Renal pelvis (tissue), 12 donors: ENCODE measurements around the gene NMD3. TPM values are rescaled to one million over a fixed set of nuclear protein-coding genes. Genes with fewer than 3 reads are reported as not detected.

ENCODE experiments used
- DNase-seq: peaks from one replicate; pipeline ENCODE4 v3.0.0-alpha.2; 2013
- long read RNA-seq, 16 experiments: transcript quantifications; one replicate each; lab custom pipeline, GENCODE V29; 2026
- polyA plus RNA-seq, 3 donors: library from polyadenylated mRNA; unstranded; fragments of 120-200 nt; gene quantifications; one replicate each; pipeline ENCODE4 v1.2.1, GENCODE V29; 2013; ENCODE audit not compliant: insufficient read length in 3 of 3

The NMD3 gene
- 10 to 100 TPM; 49.2 to 56.8 (median 50.1) TPM for polyA plus RNA-seq
- long read RNA-seq, donor 1, partial matches to known transcripts: 24 of 28 reads
- long read RNA-seq, donor 1, other reads (novel, unspliced or antisense): 0 of 28 reads
- long read RNA-seq, donor 2, transcript NMD3-201 (16 exons, 3,049 nt): major isoform, 5 of 11 reads
- long read RNA-seq, donor 2, partial matches to known transcripts: 0 of 11 reads
- long read RNA-seq, donor 2, other reads (novel, unspliced or antisense): 5 of 11 reads
- long read RNA-seq, donor 3, transcript NMD3-201 (16 exons, 3,049 nt): major isoform, 8 of 8 reads
- long read RNA-seq, donor 3, partial matches to known transcripts: 0 of 8 reads
- long read RNA-seq, donor 3, other reads (novel, unspliced or antisense): 0 of 8 reads
- long read RNA-seq, donor 4, transcript NMD3-201 (16 exons, 3,049 nt): major isoform, 9 of 15 reads
- long read RNA-seq, donor 4, partial matches to known transcripts: 6 of 15 reads
- long read RNA-seq, donor 4, other reads (novel, unspliced or antisense): 0 of 15 reads
- long read RNA-seq, donor 5, partial matches to known transcripts: 0 of 6 reads
- long read RNA-seq, donor 5, other reads (novel, unspliced or antisense): 0 of 6 reads
- long read RNA-seq, donor 6, transcript NMD3-201 (16 exons, 3,049 nt): major isoform, 9 of 20 reads
- long read RNA-seq, donor 6, partial matches to known transcripts: 10 of 20 reads
- long read RNA-seq, donor 6, other reads (novel, unspliced or antisense): 0 of 20 reads
- long read RNA-seq, donor 7, partial matches to known transcripts: 0 of 4 reads
- long read RNA-seq, donor 7, other reads (novel, unspliced or antisense): 0 of 4 reads
- long read RNA-seq, donor 8, partial matches to known transcripts: 0 of 2 reads
- long read RNA-seq, donor 8, other reads (novel, unspliced or antisense): 0 of 2 reads
- long read RNA-seq, donor 9, transcript NMD3-201 (16 exons, 3,049 nt): major isoform, 9 of 10 reads
- long read RNA-seq, donor 9, partial matches to known transcripts: 0 of 10 reads
- long read RNA-seq, donor 9, other reads (novel, unspliced or antisense): 0 of 10 reads
- long read RNA-seq, donor 10, transcript NMD3-201 (16 exons, 3,049 nt): major isoform, 7 of 8 reads
- long read RNA-seq, donor 10, partial matches to known transcripts: 0 of 8 reads
- long read RNA-seq, donor 10, other reads (novel, unspliced or antisense): 0 of 8 reads
- long read RNA-seq, donor 11, partial matches to known transcripts: 0 of 2 reads
- long read RNA-seq, donor 11, other reads (novel, unspliced or antisense): 0 of 2 reads
- long read RNA-seq, donor 12, transcript NMD3-201 (16 exons, 3,049 nt): major isoform, 8 of 35 reads
- long read RNA-seq, donor 12, partial matches to known transcripts: 26 of 35 reads
- long read RNA-seq, donor 12, other reads (novel, unspliced or antisense): 0 of 35 reads
- long read RNA-seq, donor 13, partial matches to known transcripts: 0 of 5 reads
- long read RNA-seq, donor 13, other reads (novel, unspliced or antisense): 0 of 5 reads
- long read RNA-seq, donor 14: 0 reads
- long read RNA-seq, donor 15, transcript NMD3-201 (16 exons, 3,049 nt): major isoform, 5 of 12 reads
- long read RNA-seq, donor 15, partial matches to known transcripts: 5 of 12 reads
- long read RNA-seq, donor 15, other reads (novel, unspliced or antisense): 0 of 12 reads
- long read RNA-seq, donor 16, transcript NMD3-201 (16 exons, 3,049 nt): major isoform, 11 of 11 reads
- long read RNA-seq, donor 16, partial matches to known transcripts: 0 of 11 reads
- long read RNA-seq, donor 16, other reads (novel, unspliced or antisense): 0 of 11 reads

DNA sequence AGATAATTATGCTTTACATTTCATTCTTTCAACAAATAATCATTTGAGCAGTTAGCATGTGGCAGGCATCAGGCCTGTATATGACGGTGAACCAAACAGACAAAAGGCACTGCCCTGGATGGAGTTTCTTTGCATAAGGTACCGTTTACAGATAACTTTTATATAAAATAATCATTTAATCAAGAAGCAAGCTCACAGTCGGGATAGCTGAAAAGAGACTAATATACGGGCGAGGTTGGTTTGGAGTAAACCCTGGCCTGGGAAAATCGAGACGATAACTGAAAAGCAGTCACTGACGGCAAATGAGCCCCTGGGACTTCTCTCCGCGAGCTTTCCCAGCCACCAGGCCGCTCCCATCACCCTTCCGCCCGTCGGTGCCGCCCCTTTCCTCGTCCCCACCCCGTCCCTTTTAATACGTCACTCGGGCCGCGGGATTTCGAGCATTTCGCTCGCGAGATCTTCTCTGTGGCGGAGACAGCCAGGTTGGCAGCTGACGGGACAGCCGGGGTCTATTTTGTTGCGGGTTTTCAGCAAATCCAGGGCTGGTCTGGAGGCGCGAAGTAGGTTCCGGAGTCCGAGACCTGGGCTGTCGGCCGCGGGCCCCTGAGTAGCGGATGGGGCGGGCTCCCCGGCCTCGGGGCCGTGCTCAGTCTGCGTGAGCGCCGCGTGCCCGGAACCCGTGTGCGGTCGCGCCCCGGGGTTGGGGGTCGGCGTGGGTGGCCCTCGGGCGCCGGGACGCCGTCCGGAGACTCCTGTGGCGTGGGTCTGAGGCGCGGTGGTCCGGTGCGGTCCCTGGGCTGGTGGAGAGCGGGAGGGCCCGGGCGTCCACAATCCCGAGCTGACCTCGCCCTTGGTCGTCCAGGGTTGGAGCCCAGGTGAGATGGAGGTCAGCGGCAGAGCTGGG, at the start of gene NMD3:
NMD3 (plus strand) TSS at position 462 of the 904 bp plus-strand sequence. CDS start 703 bp downstream, outside the sequence.
- DNase-seq: peak; percentile 96

DNA sequence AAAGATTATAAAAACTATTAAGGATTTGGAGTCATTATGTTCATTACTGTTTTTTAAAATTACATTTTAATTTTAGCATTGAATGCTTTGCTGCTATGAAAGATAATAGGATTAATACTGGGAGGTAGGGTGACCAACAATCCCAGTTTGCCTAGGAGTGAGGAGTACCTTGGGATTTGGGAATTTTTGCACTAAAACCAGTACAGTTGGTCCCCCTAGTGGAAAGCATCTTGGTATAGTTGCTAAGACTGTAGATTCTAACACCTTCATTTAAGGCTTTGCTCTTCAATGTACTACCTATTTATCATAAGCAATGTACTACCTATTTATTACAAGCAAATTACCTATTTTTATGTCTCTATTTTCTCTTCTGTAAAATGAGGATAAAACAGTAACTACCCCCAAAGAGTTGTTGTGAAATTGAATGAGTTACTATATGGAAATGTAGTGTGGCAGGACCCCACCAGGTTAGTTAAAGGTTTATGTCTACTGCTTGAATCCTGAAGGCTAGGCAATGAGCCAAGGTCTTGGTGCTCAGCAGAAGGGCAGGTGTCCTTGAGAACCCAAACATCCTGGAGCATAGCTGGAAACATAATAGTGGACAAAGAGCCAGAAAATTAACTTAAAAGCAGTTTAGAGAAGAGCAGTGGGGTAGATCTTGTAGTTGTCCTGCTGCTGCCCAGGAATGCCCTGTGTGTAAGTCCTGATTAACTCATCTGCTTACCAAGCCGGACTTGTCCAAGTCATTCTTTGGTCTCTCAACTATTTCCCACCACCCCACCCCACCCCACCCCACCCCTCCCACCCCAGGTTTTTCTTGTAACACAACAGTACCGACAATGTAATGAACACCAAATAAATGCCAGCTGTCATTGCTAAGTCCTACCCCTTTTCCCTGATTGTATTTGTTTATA, 49.2 kb upstream of the NMD3 start:
- DNase-seq: no peak

DNA sequence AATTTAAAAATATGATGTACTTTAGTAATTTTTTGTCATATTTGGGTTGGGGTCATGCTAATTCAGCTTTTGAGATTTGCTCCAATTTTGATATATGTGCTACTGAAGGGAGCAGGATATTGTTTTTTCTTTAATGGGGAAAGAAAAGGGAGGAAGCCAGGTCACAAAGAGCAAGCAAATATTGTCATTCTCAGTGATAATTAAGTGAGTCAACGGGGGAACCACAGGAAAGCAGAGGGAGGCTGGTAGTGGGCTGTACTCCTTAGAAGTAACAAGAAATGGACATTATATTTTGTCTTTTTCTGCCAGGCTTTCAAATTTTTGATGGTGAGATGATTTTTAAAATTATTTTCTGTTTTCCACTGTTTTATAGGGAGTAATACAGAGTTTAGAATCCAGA, 45.6 kb upstream of the NMD3 start:
- no peak for DNase-seq

GRCh38 chr3:161177991-161178390, 43.1 kb upstream of the NMD3 start:
- DNase-seq: no peak

- DNase-seq: peak; percentile 10
Observed at GRCh38 chr3:161181371-161181770, 39.7 kb upstream of the NMD3 start.

- no peak for DNase-seq
Observed at GRCh38 chr3:161187046-161187445, 34.1 kb upstream of the NMD3 start.

DNA sequence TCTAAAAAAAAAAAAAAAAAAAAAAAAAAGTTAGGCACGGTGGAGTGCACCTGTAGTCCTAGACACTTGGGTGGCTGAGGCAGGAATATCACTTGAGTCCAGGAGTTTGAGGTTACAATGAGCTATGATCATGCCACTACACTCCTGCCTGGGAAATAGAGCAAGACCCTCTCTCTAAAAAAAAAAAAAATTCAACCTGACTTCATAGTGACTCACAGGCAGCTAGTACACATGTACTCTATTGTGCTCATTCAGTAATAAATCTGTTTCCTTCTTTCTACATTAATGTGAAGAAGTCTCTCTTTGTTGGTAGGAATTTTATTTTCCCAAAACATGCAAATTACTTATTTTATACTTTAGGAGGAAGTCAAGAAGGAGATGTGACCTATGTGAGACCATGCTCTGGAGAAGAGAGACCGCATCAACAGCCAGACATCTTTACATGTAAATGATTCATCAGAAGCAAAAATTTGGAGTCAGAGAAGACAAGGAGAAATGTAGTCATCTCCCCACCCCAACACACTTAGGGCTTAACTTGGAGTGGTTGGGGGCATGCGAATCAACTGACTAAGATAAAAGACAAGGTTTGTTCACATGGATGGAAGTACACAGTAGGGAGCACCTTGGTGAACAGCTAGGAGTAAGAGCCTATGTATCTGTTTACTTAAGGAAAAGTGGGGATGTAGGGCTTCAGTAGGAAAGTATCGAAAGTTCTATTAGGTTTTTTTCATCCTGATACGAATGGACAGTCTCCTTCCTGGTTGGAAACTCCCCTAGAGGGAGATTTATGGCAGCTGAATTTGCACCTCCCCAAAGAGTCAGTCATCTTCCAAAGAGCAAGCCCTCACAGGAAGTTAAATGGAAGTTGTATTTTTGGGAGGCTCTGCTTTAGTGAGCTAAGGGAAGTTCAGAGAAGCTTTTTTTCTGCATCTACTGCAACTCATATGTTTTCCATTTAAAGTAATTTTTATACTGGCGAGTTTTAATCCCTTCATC, 23.0 kb upstream of the NMD3 start:
- DNase-seq: no peak

- no peak for DNase-seq
Observed at GRCh38 chr3:161199926-161200325, 21.2 kb upstream of the NMD3 start.

- no peak for DNase-seq
Observed at GRCh38 chr3:161203485-161204098, 17.5 kb upstream of the NMD3 start.

- no peak for DNase-seq
Observed at GRCh38 chr3:161208931-161209330, 12.2 kb upstream of the NMD3 start.

DNA sequence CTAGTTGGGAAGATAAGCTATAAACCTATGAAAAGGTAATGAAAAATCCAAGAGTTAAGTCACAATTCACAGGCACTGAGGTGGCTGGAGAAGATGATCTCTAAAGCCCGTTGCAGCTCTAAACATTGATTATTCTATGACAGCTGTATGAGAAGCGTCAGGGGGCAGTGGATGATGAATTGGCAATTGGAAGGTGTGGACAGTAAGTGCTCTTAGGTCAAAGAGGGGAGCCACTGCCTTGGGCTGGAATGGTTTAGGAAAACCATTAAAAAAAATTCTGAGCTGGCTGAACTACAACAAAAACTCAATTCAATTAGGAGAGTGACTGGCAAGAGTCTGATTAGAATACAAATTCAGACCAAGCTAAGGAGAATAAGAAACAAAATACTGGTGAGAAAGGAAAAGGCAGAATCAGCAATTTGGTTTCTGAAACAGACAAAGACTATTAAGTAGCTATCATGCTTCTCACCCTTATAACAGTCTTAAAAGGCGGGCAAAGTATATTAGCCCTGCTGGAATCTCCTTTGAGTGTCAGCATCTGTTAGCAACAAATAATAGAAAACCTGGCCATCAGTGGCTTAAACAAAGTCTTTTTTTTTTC, 8.8 kb upstream of the NMD3 start:
- DNase-seq: no peak

DNA sequence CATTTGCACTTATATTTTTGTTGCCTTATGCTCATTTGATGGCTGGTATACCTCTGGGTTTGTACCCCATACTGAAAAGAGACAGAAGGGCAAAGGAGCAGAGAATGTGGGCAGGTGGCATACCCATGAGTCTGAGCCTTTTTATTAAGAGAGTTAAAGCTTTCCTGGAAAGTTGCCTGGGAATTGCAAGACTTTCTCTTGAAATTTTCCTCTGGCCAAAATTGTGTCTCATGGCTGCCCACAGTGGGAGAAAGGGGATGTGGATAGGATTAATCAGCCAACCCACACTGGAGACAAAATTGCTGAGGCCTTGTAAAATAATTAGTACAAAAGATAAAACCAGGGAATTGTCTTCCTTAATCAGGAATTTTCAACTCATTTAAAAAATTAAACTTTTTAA, 8.2 kb upstream of the NMD3 start:
- no peak for DNase-seq

DNA sequence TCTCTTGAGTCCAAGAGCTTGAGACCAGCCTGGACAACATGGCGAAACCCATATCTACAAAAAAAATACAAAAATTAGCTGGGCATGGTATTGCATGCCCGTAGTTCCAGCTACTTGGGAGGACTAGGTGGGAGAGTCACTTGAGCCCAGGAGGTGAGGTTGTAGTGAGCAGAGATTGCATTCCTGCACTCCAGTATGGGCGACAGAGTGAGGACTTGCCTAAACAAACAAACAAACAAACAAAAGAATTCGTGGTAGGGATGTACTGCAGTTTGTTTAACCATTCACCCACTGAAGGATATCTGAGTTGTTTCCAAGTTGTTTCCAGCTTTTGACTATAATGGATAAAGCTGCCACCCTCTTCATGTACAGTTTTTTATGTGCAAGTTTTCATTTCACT, 7.5 kb upstream of the NMD3 start:
- no peak for DNase-seq

- no peak for DNase-seq
Observed at GRCh38 chr3:161215185-161215584, 5.9 kb upstream of the NMD3 start.

GRCh38 chr3:161217496-161217895, 3.6 kb upstream of the NMD3 start:
- no peak for DNase-seq

GRCh38 chr3:161219495-161219894, 1.6 kb upstream of the NMD3 start:
- DNase-seq: no peak
